ENCODE results near the gene FNDC7.

GRCh38 chr1:108706643-108707042 is 6.1 kb upstream of the FNDC7 start:
- TF ChIP-seq RAD21 (IDR thresholded peaks at IDR 0.05; ENCODE audit: low read depth) (no peak), TEAD4 (IDR thresholded peaks at IDR 0.05) (no peak), EGR1 (IDR thresholded peaks at IDR 0.05) (no peak), MAX (IDR thresholded peaks at IDR 0.05) (no peak)
- TF ChIP-seq, protein P1, sequence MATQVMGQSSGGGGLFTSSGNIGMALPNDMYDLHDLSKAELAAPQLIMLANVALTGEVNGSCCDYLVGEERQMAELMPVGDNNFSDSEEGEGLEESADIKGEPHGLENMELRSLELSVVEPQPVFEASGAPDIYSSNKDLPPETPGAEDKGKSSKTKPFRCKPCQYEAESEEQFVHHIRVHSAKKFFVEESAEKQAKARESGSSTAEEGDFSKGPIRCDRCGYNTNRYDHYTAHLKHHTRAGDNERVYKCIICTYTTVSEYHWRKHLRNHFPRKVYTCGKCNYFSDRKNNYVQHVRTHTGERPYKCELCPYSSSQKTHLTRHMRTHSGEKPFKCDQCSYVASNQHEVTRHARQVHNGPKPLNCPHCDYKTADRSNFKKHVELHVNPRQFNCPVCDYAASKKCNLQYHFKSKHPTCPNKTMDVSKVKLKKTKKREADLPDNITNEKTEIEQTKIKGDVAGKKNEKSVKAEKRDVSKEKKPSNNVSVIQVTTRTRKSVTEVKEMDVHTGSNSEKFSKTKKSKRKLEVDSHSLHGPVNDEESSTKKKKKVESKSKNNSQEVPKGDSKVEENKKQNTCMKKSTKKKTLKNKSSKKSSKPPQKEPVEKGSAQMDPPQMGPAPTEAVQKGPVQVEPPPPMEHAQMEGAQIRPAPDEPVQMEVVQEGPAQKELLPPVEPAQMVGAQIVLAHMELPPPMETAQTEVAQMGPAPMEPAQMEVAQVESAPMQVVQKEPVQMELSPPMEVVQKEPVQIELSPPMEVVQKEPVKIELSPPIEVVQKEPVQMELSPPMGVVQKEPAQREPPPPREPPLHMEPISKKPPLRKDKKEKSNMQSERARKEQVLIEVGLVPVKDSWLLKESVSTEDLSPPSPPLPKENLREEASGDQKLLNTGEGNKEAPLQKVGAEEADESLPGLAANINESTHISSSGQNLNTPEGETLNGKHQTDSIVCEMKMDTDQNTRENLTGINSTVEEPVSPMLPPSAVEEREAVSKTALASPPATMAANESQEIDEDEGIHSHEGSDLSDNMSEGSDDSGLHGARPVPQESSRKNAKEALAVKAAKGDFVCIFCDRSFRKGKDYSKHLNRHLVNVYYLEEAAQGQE (IDR thresholded peaks at IDR 0.05; ENCODE audit: low read depth): no peak

Data from Ishikawa (cell line).